Mucosa of stomach (tissue), 1 donor: ENCODE results near the gene RPS27.
A peak's percentile ranks its signal among the peaks of the same experiment; 100 is the strongest.

Experiments used
- H3K27me3 ChIP-seq: one replicate; pipeline ENCODE4 v1.7.0; 2013; ENCODE audit warnings: mild to moderate bottlenecking, low read length; ENCODE audit not compliant: control insufficient read depth, insufficient read depth
- H3K36me3 ChIP-seq: one replicate; pipeline ENCODE4 v1.7.0; 2013; ENCODE audit warnings: low read length; ENCODE audit not compliant: control insufficient read depth, insufficient read depth
- H3K4me1 ChIP-seq: one replicate; pipeline ENCODE4 v1.7.0; 2013; ENCODE audit warnings: mild to moderate bottlenecking, low read length; ENCODE audit not compliant: control insufficient read depth, insufficient read depth
- H3K4me3 ChIP-seq: one replicate; pipeline ENCODE4 v1.7.0; 2013; ENCODE audit warnings: low read length
- H3K9ac ChIP-seq: one replicate; pipeline ENCODE4 v1.7.0; 2013; ENCODE audit warnings: mild to moderate bottlenecking, low read length, moderate library complexity
- H3K9me3 ChIP-seq: one replicate; pipeline ENCODE4 v1.7.0; 2013; ENCODE audit warnings: mild to moderate bottlenecking, low read length, moderate library complexity; ENCODE audit not compliant: control insufficient read depth
- donor health status: Pancreatic carcinoma.

Gene RPS27

DNA sequence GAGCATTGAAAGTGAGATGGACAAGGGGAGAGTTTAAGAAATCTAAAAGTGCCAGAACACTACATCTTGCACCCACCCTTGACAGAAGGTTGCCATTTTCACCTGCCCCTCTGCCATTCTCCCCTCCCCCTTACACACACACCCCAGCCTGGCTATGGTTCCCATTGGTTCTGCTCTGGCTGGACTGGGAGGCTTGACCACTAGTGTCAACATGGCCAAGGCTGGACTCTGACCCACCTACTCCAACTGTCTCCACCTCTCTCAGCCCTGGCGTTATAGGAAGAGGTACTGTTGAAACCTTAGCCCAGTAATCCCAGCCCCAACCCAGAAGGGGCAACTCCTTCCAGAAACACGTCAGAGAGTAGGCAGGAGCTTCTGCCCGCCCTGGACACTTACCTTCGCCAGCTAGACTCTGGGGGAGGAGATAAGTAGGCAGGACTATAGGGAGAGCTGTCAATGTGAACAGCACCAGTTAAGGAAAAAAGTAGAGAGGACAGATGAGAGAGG, 36.6 kb upstream of the RPS27 start:
- H3K27me3 ChIP-seq: no peaks in the 10 kb centered on the region
- no peak overlapping the region for H3K4me3 ChIP-seq
- no peaks in the 10 kb centered on the region for H3K9me3 ChIP-seq
- no peak overlapping the region for H3K9ac ChIP-seq
- peaks cover 4% of the 10 kb centered on the region for H3K36me3 ChIP-seq
- H3K4me1 ChIP-seq: peaks cover 25% of the 10 kb centered on the region

DNA sequence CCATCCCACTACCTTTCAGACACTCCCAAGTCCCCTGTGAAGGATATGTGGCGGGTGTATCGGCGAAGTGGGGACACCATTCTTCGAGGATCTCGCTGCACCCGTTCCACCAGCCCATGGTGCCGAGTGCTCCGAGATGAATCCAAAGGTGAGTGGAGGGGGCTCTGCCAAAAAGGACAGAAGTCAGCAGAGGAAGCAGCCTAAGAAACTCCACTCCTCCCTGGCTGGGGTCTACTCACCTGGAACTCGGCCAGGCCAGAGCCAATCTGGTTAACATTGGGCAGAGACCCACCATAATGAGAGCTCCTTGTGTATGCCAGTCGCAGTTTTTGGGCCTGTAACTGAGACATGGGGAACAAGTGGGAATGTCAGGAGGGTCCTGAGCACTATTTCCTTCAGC, 35.7 kb upstream of the RPS27 start:
- no peaks in the 10 kb centered on the region for H3K9me3 ChIP-seq
- no peaks in the 10 kb centered on the region for H3K27me3 ChIP-seq
- no peak overlapping the region for H3K4me3 ChIP-seq
- no peak overlapping the region for H3K9ac ChIP-seq
- H3K4me1 ChIP-seq: peaks cover 25% of the 10 kb centered on the region
- no peaks in the 10 kb centered on the region for H3K36me3 ChIP-seq

DNA sequence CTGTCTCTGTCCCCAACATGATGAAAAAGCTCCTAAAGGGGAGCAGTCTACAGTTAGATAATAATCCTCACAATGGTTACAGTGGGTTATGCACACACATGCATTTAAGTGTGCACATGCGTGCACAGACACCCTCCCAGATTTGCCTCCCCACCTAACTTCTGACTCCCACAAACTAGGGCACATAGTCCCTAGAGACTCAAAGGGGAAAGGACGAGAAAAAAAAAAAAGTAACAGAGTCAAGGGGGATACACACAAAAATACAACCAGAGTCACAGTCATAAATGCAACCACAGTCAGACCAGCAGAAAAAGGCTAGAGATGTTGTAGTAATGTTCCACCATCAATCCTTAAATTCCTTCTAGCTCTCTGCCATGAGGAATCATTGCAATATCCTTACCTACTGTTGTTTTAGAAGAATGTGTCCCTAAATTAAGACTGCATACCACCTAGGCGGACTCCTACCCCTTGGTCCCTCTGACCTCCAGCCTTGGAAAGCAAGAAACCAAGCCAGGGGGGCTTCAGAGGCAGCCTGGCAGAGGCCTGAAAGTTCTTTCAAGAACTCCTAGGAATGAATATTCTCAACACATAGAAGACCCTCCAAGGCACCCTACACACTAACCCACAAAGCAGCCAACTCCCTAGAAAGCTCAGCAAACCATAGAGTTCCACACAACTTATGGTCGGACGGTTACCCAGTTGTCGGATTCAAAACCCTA, 33.4 kb upstream of the RPS27 start:
- Histone ChIP-seq H3K4me1 (peaks cover 37% of the 10 kb centered on the region), H3K27me3 (no peaks in the 10 kb centered on the region), H3K9me3 (no peaks in the 10 kb centered on the region), H3K36me3 (no peaks in the 10 kb centered on the region), H3K9ac (peak overlapping the region; percentile 86), H3K4me3 (peak overlapping the region; percentile 53)

DNA sequence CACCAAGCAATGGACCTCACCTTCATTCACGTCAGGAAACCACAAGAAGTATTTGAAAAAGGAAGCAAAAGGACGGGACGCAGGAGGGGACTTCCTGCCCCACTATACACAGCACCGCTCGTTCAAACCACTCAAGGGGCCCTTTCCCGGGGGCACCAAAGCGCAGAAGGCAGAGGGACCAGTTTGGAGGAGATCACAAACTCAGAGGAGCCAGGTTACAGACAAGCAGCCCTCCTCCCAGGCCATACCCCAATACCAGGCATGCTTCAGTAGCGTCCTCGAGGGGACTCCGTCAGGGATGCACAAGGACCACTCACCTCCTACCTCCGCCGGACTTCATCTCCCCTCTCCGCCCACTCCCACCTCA, 32.8 kb upstream of the RPS27 start:
- Histone ChIP-seq H3K9me3 (no peaks in the 10 kb centered on the region), H3K4me1 (peaks cover 43% of the 10 kb centered on the region), H3K27me3 (no peaks in the 10 kb centered on the region), H3K9ac (peak overlapping the region; percentile 86), H3K4me3 (peak overlapping the region; percentile 53), H3K36me3 (no peaks in the 10 kb centered on the region)

DNA sequence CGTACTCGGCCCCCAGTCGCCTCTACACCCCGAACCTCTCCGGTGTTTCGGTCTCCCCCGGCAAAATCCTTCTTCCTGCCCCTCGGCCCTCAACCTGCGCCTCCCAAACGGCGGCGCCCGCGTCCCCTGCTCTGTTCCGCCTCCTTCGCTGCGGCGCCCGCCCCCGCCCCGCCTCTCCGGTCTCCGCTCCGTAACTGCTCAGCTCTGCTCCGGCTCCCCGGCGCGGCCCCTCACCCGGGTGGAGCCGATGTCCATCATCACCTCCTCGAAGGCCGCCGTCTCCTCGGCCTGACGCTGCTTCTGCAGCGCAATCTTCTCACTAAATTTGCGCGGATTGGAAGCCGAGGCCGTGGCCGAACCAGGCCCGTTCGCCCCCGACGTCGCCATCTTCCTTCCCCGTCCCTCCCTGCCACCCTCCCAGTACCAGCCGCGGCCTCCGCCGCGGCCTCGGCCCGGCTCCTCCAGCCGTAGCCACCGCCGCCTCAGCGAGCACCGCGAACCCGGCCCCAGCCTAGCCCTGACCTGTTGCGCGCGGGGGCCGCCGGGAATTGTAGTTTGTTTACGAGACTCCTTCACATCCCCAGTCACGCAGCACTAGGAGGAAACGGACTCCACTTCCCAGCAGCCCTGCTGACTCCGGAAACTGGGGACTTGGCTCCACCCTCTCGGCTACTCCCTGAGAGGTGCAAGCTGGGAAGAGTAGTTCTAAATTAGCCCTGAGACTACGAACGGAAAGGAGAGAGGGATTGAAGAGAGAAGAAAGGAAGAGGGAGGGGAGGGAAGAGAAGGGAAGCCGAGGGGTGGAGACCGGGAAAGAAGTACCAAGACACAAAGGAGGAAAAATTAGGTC, 32.2 kb upstream of the RPS27 start, which contains the start of gene CRTC2:
Gene CRTC2 (minus strand): TSS at position 502 of the 850 bp plus-strand sequence. CDS start 115 bp downstream, at position 387.
- Histone ChIP-seq H3K27me3 (no peaks in the 10 kb centered on the region), H3K9me3 (no peaks in the 10 kb centered on the region), H3K9ac (peak within 1 kb of the TSS; percentile 86), H3K4me3 (peak within 1 kb of the TSS; percentile 53), H3K36me3 (no peaks in the 10 kb centered on the region), H3K4me1 (peaks cover 42% of the 10 kb centered on the region)

DNA sequence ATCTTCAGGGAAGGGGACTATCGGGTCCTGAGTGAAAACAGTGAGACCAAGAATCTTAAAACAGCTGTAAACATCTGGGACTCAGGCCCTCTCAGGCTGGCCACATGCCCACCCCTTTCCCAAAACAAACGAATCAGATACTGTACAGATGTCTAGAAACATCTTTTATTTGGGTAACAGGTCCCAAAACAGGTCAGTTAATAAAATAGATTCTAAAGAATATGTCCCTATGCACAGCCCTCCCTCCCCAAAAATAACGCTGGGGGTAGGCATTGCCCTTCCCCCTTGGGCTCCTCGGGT, 31.7 kb upstream of the RPS27 start:
- H3K27me3 ChIP-seq: no peaks in the 10 kb centered on the region
- H3K36me3 ChIP-seq: no peaks in the 10 kb centered on the region
- H3K9ac ChIP-seq: no peak overlapping the region
- peaks cover 38% of the 10 kb centered on the region for H3K4me1 ChIP-seq
- no peaks in the 10 kb centered on the region for H3K9me3 ChIP-seq
- H3K4me3 ChIP-seq: peak overlapping the region; percentile 53

DNA sequence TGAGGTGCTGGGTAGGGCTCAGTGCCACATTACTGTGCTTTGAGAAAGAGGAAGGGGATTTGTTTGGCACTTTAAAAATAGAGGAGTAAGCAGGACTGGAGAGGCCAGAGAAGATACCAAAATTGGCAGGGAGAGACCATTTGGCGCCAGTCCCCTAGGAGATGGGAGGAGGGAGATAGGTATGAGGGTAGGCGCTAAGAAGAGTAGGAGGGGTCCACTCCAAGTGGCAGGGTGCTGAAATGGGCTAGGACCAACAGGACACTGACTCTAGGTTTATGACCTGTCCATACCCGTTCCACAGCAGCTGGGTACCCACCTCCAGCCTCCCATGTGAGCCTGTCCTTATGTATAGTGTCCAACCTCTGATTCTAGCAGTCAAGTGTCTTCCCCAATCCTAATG, 31.1 kb upstream of the RPS27 start:
- no peak overlapping the region for H3K4me3 ChIP-seq

DNA sequence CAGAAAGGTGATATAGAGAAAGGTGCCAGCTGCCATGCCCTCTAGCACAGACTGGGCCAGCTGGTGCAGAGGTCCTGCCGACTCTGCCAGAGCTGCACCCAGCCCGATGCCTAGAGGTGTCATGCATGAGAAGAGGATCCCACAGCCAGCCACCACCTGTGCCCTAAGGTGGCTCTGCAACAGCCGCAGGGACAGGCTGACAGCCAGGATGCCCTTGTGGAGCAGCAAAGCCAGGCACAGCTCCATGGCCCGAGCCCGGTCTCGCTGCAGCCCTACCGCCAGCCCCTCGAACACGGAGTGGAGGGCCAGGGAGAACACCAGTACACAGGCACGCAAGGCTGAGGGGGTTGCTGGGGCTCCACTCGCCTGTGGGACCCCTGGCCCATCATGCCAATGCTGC, 30.4 kb upstream of the RPS27 start:
- Histone ChIP-seq H3K4me1 (peaks cover 38% of the 10 kb centered on the region), H3K4me3 (no peak overlapping the region), H3K27me3 (no peaks in the 10 kb centered on the region), H3K9ac (no peak overlapping the region), H3K9me3 (no peaks in the 10 kb centered on the region), H3K36me3 (no peaks in the 10 kb centered on the region)

More for the DNA sequence above, 31.1 kb upstream of the RPS27 start:
- no peaks in the 10 kb centered on the region for H3K9me3 ChIP-seq
- no peak overlapping the region for H3K9ac ChIP-seq
- H3K36me3 ChIP-seq: no peaks in the 10 kb centered on the region
- H3K27me3 ChIP-seq: no peaks in the 10 kb centered on the region
- peaks cover 38% of the 10 kb centered on the region for H3K4me1 ChIP-seq

DNA sequence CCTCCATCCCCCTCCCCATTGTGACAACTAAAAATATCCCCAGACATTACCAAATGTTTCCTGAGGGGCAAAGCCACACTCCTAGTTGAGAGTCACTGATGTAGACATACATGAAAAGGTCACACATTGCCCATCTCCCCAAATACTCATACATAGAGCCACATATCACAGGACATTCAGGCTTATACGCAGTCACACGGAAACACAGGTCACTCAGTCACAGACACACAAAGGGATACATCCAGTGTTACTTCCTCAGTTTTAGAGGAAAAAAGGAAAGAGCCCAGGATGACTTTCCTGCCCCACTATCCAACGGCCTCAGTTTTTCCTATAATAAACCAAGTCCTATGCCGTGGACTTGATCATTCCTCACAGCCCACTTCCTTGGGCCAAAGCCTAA, 29.1 kb upstream of the RPS27 start:
- Histone ChIP-seq H3K9me3 (no peaks in the 10 kb centered on the region), H3K9ac (no peak overlapping the region), H3K4me3 (no peak overlapping the region), H3K4me1 (peaks cover 34% of the 10 kb centered on the region), H3K36me3 (no peaks in the 10 kb centered on the region), H3K27me3 (no peaks in the 10 kb centered on the region)

DNA sequence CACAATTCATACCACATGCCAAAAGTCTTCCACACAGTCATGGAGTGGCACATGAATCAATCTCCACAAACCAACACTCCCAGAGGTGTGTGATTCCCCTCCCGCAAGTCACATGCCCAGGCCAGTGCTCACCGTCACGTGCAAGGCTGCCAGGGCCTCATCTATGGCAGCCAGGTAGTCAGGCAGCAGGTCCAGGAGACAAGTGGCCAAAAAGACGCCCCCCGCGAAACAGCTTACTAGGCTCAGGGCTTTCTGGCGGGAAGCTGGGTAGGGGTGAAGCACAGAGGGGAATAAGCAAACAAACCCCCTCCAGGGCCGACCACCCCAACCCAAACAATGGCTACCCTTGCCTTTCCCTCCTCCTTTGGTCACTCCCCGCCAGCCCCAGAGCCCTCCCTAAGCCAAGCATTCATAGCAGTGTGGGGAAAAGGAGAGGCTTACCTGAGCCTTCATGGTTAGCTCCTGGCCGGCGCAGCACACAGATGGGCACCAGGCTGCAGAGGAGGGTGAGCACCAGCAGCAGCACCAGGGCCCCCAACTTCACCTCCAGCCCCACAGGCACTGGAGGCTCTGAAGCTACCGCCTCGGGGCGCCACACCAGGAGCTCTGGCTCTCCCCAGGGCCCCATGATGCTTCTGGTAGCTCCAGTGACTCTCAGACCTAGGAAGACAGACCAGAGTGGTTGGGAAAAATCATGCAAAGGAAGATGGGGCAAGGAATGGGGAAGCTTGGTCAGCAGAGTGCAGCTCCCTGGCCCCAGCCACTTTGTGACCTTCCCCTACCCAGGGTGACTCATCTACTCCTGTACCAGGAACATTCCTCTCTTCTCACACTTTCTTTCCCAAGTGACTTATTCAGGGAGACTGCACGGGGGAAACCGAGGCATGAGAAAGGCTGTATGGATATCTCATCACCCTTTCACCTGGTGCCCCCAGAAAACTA, 28.2 kb upstream of the RPS27 start:
- Histone ChIP-seq H3K9ac (peak overlapping the region; percentile 79), H3K36me3 (no peaks in the 10 kb centered on the region), H3K4me1 (peaks cover 25% of the 10 kb centered on the region), H3K4me3 (peak overlapping the region; percentile 97), H3K9me3 (no peaks in the 10 kb centered on the region), H3K27me3 (no peaks in the 10 kb centered on the region)

DNA sequence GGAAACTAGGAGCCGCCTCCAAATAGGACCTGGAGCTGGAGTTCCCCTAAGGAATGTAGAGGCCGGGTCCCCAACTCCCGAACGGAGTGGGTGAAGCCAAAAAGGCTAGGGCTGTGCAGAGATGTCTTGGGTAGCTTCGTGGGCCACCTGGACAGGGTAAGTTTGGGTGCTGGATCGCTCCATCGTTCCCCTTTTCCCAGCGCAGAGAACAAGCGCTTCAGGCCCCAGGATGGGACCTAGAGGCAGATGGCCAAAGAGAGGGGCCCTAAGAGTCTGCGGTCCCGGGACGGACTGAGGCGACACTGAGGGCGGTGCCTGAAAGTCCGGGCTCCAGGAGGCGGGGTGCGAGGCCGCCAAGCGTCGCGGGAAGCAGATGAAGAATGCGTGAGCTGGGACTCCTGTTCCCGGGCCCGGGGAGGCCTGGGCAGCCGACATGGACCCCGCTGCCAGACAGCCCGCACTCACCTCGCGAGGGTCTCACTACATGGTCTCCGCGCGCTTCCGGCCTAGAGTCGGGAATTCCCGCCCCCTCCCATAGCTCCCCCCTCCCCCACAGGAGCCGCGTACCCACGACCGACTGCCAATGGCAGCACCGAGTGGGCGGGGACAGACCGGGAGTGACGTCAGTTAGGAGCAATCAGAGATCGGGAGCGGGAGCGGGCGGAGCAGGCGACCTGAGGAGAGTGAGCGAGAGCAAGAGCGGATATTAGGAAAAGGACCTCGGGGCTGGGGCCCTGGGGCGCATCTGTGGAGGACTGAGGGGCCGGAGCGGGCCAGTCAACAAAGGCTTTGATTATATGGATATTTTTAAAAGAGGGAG, 27.3 kb upstream of the RPS27 start, which contains the start of gene SLC39A1:
Gene SLC39A1 (minus strand): TSS at position 508 of the 820 bp plus-strand sequence. CDS start 822 bp downstream, outside the sequence.
- H3K27me3 ChIP-seq: no peaks in the 10 kb centered on the region
- H3K9ac ChIP-seq: peak within 1 kb of the TSS; percentile 79
- peak within 1 kb of the TSS; percentile 97 for H3K4me3 ChIP-seq
- H3K36me3 ChIP-seq: no peaks in the 10 kb centered on the region
- H3K9me3 ChIP-seq: no peaks in the 10 kb centered on the region
- peaks cover 23% of the 10 kb centered on the region for H3K4me1 ChIP-seq
